ENCODE results near the gene ERCC1. TPM values are rescaled to one million over a fixed set of nuclear protein-coding genes. Genes with fewer than 3 reads are reported as not detected.
"Not testable (repeated sequence)": the region's sequence is repeated elsewhere in the genome, so short reads cannot be mapped to it uniquely, and the experiment has no call there.

The ERCC1 gene
- total RNA-seq, 2 donors from 2014 or later, result 28.4 to 36.2 TPM

GRCh38 chr19:45437328-45437727 is 13.6 kb upstream of the ERCC1 start:
- ATAC-seq (no peak), DNase-seq (no peak)
- Mint-ChIP-seq H3K4me3 (no peak overlapping the region), H3K27me3 (no peaks in the 10 kb centered on the region), H3K4me1 (peaks cover 13% of the 10 kb centered on the region), H3K36me3 (ENCODE audit: low read depth) (no peaks in the 10 kb centered on the region), H3K27ac (no peak overlapping the region)
- H3K9me3 ChIP-seq (ENCODE audit: control insufficient read depth, low read length, poor library complexity, severe bottlenecking), result no peaks in the 10 kb centered on the region

GRCh38 chr19:45432543-45432942 is 8.8 kb upstream of the ERCC1 start:
- not testable (repeated sequence) for H3K36me3 Mint-ChIP-seq (ENCODE audit: low read depth); H3K27ac Mint-ChIP-seq; H3K4me3 Mint-ChIP-seq; DNase-seq; ATAC-seq; H3K27me3 Mint-ChIP-seq; H3K9me3 ChIP-seq (ENCODE audit: control insufficient read depth, low read length, poor library complexity, severe bottlenecking); H3K4me1 Mint-ChIP-seq

GRCh38 chr19:45431008-45431407 is 7.3 kb upstream of the ERCC1 start:
- H3K4me1 Mint-ChIP-seq; ATAC-seq; H3K36me3 Mint-ChIP-seq (ENCODE audit: low read depth); DNase-seq; H3K4me3 Mint-ChIP-seq; H3K9me3 ChIP-seq (ENCODE audit: control insufficient read depth, low read length, poor library complexity, severe bottlenecking); H3K27me3 Mint-ChIP-seq; H3K27ac Mint-ChIP-seq: not testable (repeated sequence)

- H3K27ac Mint-ChIP-seq; H3K27me3 Mint-ChIP-seq; H3K9me3 ChIP-seq (ENCODE audit: control insufficient read depth, low read length, poor library complexity, severe bottlenecking); ATAC-seq; H3K4me1 Mint-ChIP-seq; H3K4me3 Mint-ChIP-seq; H3K36me3 Mint-ChIP-seq (ENCODE audit: low read depth); DNase-seq: not testable (repeated sequence)
Observed at GRCh38 chr19:45429896-45430295, 6.2 kb upstream of the ERCC1 start.

GRCh38 chr19:45428384-45429231 is 4.9 kb upstream of the ERCC1 start:
- no peaks in the 10 kb centered on the region for H3K9me3 ChIP-seq (ENCODE audit: control insufficient read depth, low read length, poor library complexity, severe bottlenecking)
- Mint-ChIP-seq H3K4me1 (peaks cover 16% of the 10 kb centered on the region), H3K36me3 (ENCODE audit: low read depth) (no peaks in the 10 kb centered on the region), H3K4me3 (peak overlapping the region; percentile 90), H3K27me3 (peaks cover 5% of the 10 kb centered on the region), H3K27ac (peak overlapping the region; percentile 59)
- ATAC-seq (peak; percentile 10), DNase-seq (no peak)

- Mint-ChIP-seq H3K27ac (peak overlapping the region; percentile 92), H3K4me1 (peaks cover 35% of the 10 kb centered on the region), H3K36me3 (ENCODE audit: low read depth) (peaks cover 4% of the 10 kb centered on the region), H3K27me3 (peaks cover 5% of the 10 kb centered on the region), H3K4me3 (peak overlapping the region; percentile 98)
- ATAC-seq (no peak), DNase-seq (peak in 1 of 3 donors; percentile 28)
- H3K9me3 ChIP-seq (ENCODE audit: control insufficient read depth, low read length, poor library complexity, severe bottlenecking), result no peaks in the 10 kb centered on the region
Observed at GRCh38 chr19:45424191-45425058, 708 bp upstream of the ERCC1 start.

- peaks cover 6% of the 10 kb centered on the region for H3K36me3 Mint-ChIP-seq (ENCODE audit: low read depth)
- DNase-seq, result peak in 1 of 3 donors; percentile 76
- ATAC-seq, result peak; percentile 78
- H3K27ac Mint-ChIP-seq, result peak overlapping the region; percentile 92
- no peaks in the 10 kb centered on the region for H3K27me3 Mint-ChIP-seq
- H3K4me1 Mint-ChIP-seq, result peaks cover 36% of the 10 kb centered on the region
- H3K9me3 ChIP-seq (ENCODE audit: control insufficient read depth, low read length, poor library complexity, severe bottlenecking), result no peaks in the 10 kb centered on the region
- H3K4me3 Mint-ChIP-seq, result peak overlapping the region; percentile 98
Observed at GRCh38 chr19:45423033-45423588, 606 bp downstream of the ERCC1 start.

GRCh38 chr19:45421947-45422498 is 1.7 kb downstream of the ERCC1 start:
- ATAC-seq (no peak), DNase-seq (no peak)
- peak overlapping the region; percentile 51 for H3K27ac Mint-ChIP-seq
- peaks cover 33% of the 10 kb centered on the region for H3K4me1 Mint-ChIP-seq
- peaks cover 6% of the 10 kb centered on the region for H3K36me3 Mint-ChIP-seq (ENCODE audit: low read depth)
- H3K9me3 ChIP-seq (ENCODE audit: control insufficient read depth, low read length, poor library complexity, severe bottlenecking), result no peaks in the 10 kb centered on the region
- H3K27me3 Mint-ChIP-seq, result no peaks in the 10 kb centered on the region
- H3K4me3 Mint-ChIP-seq, result peak overlapping the region; percentile 33

GRCh38 chr19:45420871-45421270 is 2.8 kb downstream of the ERCC1 start:
- H3K27ac Mint-ChIP-seq, result no peak overlapping the region
- peaks cover 33% of the 10 kb centered on the region for H3K4me1 Mint-ChIP-seq

GRCh38 chr19:45420356-45420755 is 3.4 kb downstream of the ERCC1 start:
- Mint-ChIP-seq H3K27ac (no peak overlapping the region), H3K36me3 (ENCODE audit: low read depth) (peaks cover 6% of the 10 kb centered on the region), H3K4me3 (no peak overlapping the region), H3K27me3 (no peaks in the 10 kb centered on the region), H3K4me1 (peaks cover 35% of the 10 kb centered on the region)
- no peaks in the 10 kb centered on the region for H3K9me3 ChIP-seq (ENCODE audit: control insufficient read depth, low read length, poor library complexity, severe bottlenecking)
- ATAC-seq (no peak), DNase-seq (no peak)

More at GRCh38 chr19:45420871-45421270, 2.8 kb downstream of the ERCC1 start:
- H3K9me3 ChIP-seq (ENCODE audit: control insufficient read depth, low read length, poor library complexity, severe bottlenecking), result no peaks in the 10 kb centered on the region
- DNase-seq (no peak), ATAC-seq (no peak)
- peaks cover 6% of the 10 kb centered on the region for H3K36me3 Mint-ChIP-seq (ENCODE audit: low read depth)
- H3K27me3 Mint-ChIP-seq, result no peaks in the 10 kb centered on the region
- no peak overlapping the region for H3K4me3 Mint-ChIP-seq

- peaks cover 6% of the 10 kb centered on the region for H3K36me3 Mint-ChIP-seq (ENCODE audit: low read depth)
- ATAC-seq (no peak), DNase-seq (no peak)
- no peaks in the 10 kb centered on the region for H3K27me3 Mint-ChIP-seq
- peaks cover 35% of the 10 kb centered on the region for H3K4me1 Mint-ChIP-seq
- no peaks in the 10 kb centered on the region for H3K9me3 ChIP-seq (ENCODE audit: control insufficient read depth, low read length, poor library complexity, severe bottlenecking)
- no peak overlapping the region for H3K4me3 Mint-ChIP-seq
- H3K27ac Mint-ChIP-seq, result no peak overlapping the region
Observed at GRCh38 chr19:45419895-45420294, 3.8 kb downstream of the ERCC1 start.

GRCh38 chr19:45419396-45419795 is 4.3 kb downstream of the ERCC1 start:
- Mint-ChIP-seq H3K27me3 (no peaks in the 10 kb centered on the region), H3K36me3 (ENCODE audit: low read depth) (peaks cover 6% of the 10 kb centered on the region), H3K27ac (no peak overlapping the region), H3K4me3 (peak overlapping the region; percentile 21), H3K4me1 (peaks cover 32% of the 10 kb centered on the region)
- no peak for DNase-seq
- H3K9me3 ChIP-seq (ENCODE audit: control insufficient read depth, low read length, poor library complexity, severe bottlenecking), result no peaks in the 10 kb centered on the region
- peak; percentile 35 for ATAC-seq

GRCh38 chr19:45418802-45419201 is 4.9 kb downstream of the ERCC1 start:
- no peaks in the 10 kb centered on the region for H3K9me3 ChIP-seq (ENCODE audit: control insufficient read depth, low read length, poor library complexity, severe bottlenecking)
- Mint-ChIP-seq H3K4me3 (peak overlapping the region; percentile 21), H3K4me1 (peaks cover 27% of the 10 kb centered on the region), H3K27ac (no peak overlapping the region), H3K27me3 (no peaks in the 10 kb centered on the region), H3K36me3 (ENCODE audit: low read depth) (peaks cover 6% of the 10 kb centered on the region)
- DNase-seq, result no peak
- no peak for ATAC-seq

Data from T-helper 17 cell (primary cell).